Astrocyte (in vitro differentiated cells and primary cell): Measurements from ENCODE around the gene BBS9. TPM values are rescaled to one million over a fixed set of nuclear protein-coding genes. Genes with fewer than 3 reads are reported as not detected.

Source experiments
- DNase-seq: peaks from one replicate; pipeline ENCODE4 v3.0.0-alpha.2; 2010; ENCODE audit warnings: low read depth
- FAIRE-seq: peaks from 2 replicates; lab custom pipeline; 2011; peaks lifted over from hg19 to GRCh38; lab: Jason Lieb, UNC
- H2AFZ ChIP-seq: 2 replicates; pipeline ENCODE4 v1.6.0; 2012; ENCODE audit warnings: low read depth, low read length, inconsistent platforms
- H3K27ac ChIP-seq: 2 replicates; pipeline ENCODE4 v1.5.1; 2011; ENCODE audit warnings: low read depth, low read length, inconsistent platforms
- H3K27me3 ChIP-seq: 2 replicates; pipeline ENCODE4 v1.6.0; 2011; ENCODE audit warnings: low read length, inconsistent platforms; ENCODE audit not compliant: insufficient read depth
- H3K36me3 ChIP-seq: 2 replicates; pipeline ENCODE4 v1.5.1; 2011; ENCODE audit warnings: low read length, inconsistent platforms; ENCODE audit not compliant: insufficient read depth
- H3K4me1 ChIP-seq: 2 replicates; pipeline ENCODE4 v1.5.1; 2011; ENCODE audit warnings: low read length, inconsistent platforms; ENCODE audit not compliant: insufficient read depth
- H3K4me2 ChIP-seq: 2 replicates; pipeline ENCODE4 v1.6.0; 2012; ENCODE audit warnings: low read length, inconsistent platforms
- H3K4me3 ChIP-seq: 2 replicates; pipeline ENCODE4 v1.5.1; 2011; ENCODE audit warnings: low read depth, mild to moderate bottlenecking, low read length, inconsistent platforms; ENCODE audit not compliant: insufficient read depth
- H3K79me2 ChIP-seq: 2 replicates; pipeline ENCODE4 v1.6.0; 2012; ENCODE audit warnings: mild to moderate bottlenecking, low read length, inconsistent platforms; ENCODE audit not compliant: insufficient read depth
- H3K9ac ChIP-seq: 2 replicates; pipeline ENCODE4 v1.6.0; 2012; ENCODE audit warnings: mild to moderate bottlenecking, low read length, inconsistent platforms
- H3K9me3 ChIP-seq: 2 replicates; pipeline ENCODE4 v1.5.1; 2012; ENCODE audit warnings: low read depth, mild to moderate bottlenecking, low read length, inconsistent platforms; ENCODE audit not compliant: insufficient read depth
- H4K20me1 ChIP-seq: 2 replicates; pipeline ENCODE4 v1.6.0; 2012; ENCODE audit warnings: low read length, inconsistent platforms; ENCODE audit not compliant: insufficient read depth
- H3K27ac Mint-ChIP-seq: one replicate; pipeline ENCODE4 v1.8.0; 2021; ENCODE audit warnings: mild to moderate bottlenecking, mixed read lengths; ENCODE audit not compliant: unreplicated experiment
- H3K27me3 Mint-ChIP-seq: one replicate; pipeline ENCODE4 v1.8.0; 2021; ENCODE audit warnings: low read depth, mixed read lengths; ENCODE audit not compliant: unreplicated experiment
- H3K36me3 Mint-ChIP-seq: one replicate; pipeline ENCODE4 v1.8.0; 2021; ENCODE audit warnings: low read depth, mixed read lengths; ENCODE audit not compliant: unreplicated experiment
- H3K4me1 Mint-ChIP-seq: one replicate; pipeline ENCODE4 v1.8.0; 2021; ENCODE audit warnings: low read depth, mixed read lengths; ENCODE audit not compliant: unreplicated experiment
- H3K4me3 Mint-ChIP-seq: one replicate; pipeline ENCODE4 v1.8.0; 2021; ENCODE audit warnings: mild to moderate bottlenecking, moderate library complexity, mixed read lengths; ENCODE audit not compliant: unreplicated experiment
- H3K9me3 Mint-ChIP-seq: one replicate; pipeline ENCODE4 v1.8.0; 2021; ENCODE audit warnings: mild to moderate bottlenecking, mixed read lengths; ENCODE audit not compliant: unreplicated experiment
- EZH2 ChIP-seq: IDR thresholded peaks from 2 replicates; pipeline ENCODE4 v1.6.1; 2012; ENCODE audit warnings: mild to moderate bottlenecking, low read length, inconsistent platforms; ENCODE audit not compliant: insufficient read depth
- total RNA-seq: library from RNA; stranded (reverse); gene quantifications from 2 replicates; pipeline ENCODE4 v1.2.1, GENCODE V29; 2021
- TF ChIP-seq, protein P1 (sequence below): IDR thresholded peaks from 2 replicates; pipeline ENCODE4 v1.5.1; 2011; ENCODE audit warnings: low read depth, mild to moderate bottlenecking, inconsistent platforms, low read length, moderate library complexity; ENCODE audit not compliant: insufficient read depth

The BBS9 gene
- total RNA-seq, 1 donor from 2014 or later: 25.1 TPM

DNA sequence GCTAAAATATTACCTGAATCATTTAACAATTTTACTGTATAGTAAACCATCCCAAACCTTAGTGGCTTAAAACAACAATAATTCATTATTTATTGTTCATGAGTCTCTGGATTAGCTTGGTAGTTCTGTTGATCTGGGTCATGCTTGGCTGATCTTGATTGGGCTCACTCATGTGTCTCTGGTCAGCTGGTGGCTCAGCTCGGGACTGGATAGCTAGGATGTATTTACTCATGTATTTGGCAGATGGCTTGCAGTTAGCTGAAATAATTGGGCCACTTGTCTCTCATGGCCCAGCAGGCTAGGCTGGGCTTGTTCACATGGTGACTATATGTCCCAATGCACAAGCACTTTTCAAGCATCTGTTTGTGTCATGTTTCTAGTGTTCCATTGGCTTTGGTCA, 262.8 kb downstream of the BBS9 start:
- Histone ChIP-seq H3K36me3 (no peaks in the 10 kb centered on the region), H3K4me3 (no peak overlapping the region), H3K9me3 (no peaks in the 10 kb centered on the region), H3K79me2 (no peaks in the 10 kb centered on the region), H3K4me1 (no peaks in the 10 kb centered on the region), H3K4me2 (no peak overlapping the region), H4K20me1 (no peaks in the 10 kb centered on the region), H3K27ac (no peak overlapping the region), H2AFZ (no peak overlapping the region), H3K27me3 (no peaks in the 10 kb centered on the region), H3K9ac (no peak overlapping the region)
- TF ChIP-seq, protein P1, sequence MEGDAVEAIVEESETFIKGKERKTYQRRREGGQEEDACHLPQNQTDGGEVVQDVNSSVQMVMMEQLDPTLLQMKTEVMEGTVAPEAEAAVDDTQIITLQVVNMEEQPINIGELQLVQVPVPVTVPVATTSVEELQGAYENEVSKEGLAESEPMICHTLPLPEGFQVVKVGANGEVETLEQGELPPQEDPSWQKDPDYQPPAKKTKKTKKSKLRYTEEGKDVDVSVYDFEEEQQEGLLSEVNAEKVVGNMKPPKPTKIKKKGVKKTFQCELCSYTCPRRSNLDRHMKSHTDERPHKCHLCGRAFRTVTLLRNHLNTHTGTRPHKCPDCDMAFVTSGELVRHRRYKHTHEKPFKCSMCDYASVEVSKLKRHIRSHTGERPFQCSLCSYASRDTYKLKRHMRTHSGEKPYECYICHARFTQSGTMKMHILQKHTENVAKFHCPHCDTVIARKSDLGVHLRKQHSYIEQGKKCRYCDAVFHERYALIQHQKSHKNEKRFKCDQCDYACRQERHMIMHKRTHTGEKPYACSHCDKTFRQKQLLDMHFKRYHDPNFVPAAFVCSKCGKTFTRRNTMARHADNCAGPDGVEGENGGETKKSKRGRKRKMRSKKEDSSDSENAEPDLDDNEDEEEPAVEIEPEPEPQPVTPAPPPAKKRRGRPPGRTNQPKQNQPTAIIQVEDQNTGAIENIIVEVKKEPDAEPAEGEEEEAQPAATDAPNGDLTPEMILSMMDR: no peak
- TF ChIP-seq EZH2: no peak
- no peaks in the 10 kb centered on the region for H3K4me1 Mint-ChIP-seq
- DNase-seq (no peak), FAIRE-seq (no peak)
- no peak overlapping the region for H3K27ac Mint-ChIP-seq
- H3K36me3 Mint-ChIP-seq: peaks cover 7% of the 10 kb centered on the region
- H3K27me3 Mint-ChIP-seq: no peaks in the 10 kb centered on the region
- H3K4me3 Mint-ChIP-seq: no peak overlapping the region
- no peaks in the 10 kb centered on the region for H3K9me3 Mint-ChIP-seq

DNA sequence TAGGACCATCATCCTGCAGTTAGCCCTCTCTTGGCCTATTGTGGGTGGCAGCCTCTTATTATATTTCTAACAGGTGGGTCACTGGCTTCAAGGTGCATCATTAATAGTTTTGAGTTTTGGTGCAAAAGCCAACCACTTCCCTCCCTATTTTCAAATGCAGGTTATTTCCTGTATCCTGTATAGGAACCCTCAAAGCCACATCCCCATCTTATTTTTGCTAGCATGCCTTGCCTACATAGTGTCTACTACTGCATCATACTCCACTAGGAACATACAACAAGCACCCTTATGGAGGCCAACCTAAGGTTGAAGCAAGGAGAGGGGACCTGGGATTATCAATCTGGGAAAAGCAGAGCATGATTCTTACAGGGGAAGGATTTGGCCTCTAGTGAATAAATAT, 264.4 kb downstream of the BBS9 start:
- H3K36me3 Mint-ChIP-seq: peaks cover 9% of the 10 kb centered on the region
- no peaks in the 10 kb centered on the region for H3K4me1 Mint-ChIP-seq
- H3K9me3 ChIP-seq: no peaks in the 10 kb centered on the region
- no peak for TF ChIP-seq EZH2
- TF ChIP-seq, protein P1: no peak
- no peaks in the 10 kb centered on the region for H3K27me3 Mint-ChIP-seq
- H3K4me2 ChIP-seq: no peak overlapping the region
- no peak overlapping the region for H3K27ac ChIP-seq
- H2AFZ ChIP-seq: no peak overlapping the region
- H3K27ac Mint-ChIP-seq: no peak overlapping the region
- no peaks in the 10 kb centered on the region for H3K9me3 Mint-ChIP-seq
- no peaks in the 10 kb centered on the region for H3K4me1 ChIP-seq
- no peak overlapping the region for H3K4me3 ChIP-seq
- no peak overlapping the region for H3K9ac ChIP-seq
- no peak overlapping the region for H3K4me3 Mint-ChIP-seq
- H4K20me1 ChIP-seq: no peaks in the 10 kb centered on the region
- no peaks in the 10 kb centered on the region for H3K27me3 ChIP-seq
- no peak for FAIRE-seq
- no peak for DNase-seq
- H3K36me3 ChIP-seq: no peaks in the 10 kb centered on the region
- H3K79me2 ChIP-seq: no peaks in the 10 kb centered on the region

DNA sequence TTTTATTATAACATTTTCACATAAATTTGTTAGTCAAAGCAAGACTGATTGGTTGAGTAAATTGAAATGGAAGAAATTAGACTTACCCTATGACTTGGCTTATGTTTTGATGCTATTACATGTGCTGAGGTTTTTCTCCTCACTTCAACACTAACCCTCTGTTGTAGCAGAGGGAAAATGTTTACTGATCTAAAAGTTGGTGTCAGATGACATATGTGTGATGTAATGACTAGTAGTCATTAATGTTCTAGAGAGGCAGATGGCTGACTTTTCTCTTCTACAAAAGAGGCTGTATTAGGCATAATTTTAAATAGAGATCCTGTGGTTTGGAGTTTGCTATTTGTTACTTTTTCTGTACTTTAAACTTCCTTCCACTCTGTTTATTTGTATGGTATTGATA, 266.0 kb downstream of the BBS9 start:
- H3K9me3 ChIP-seq: no peaks in the 10 kb centered on the region
- H2AFZ ChIP-seq: no peak overlapping the region
- no peaks in the 10 kb centered on the region for H3K4me1 ChIP-seq
- H3K79me2 ChIP-seq: no peaks in the 10 kb centered on the region
- no peak for FAIRE-seq
- DNase-seq: no peak
- Mint-ChIP-seq H3K27me3 (no peaks in the 10 kb centered on the region), H3K4me3 (no peak overlapping the region), H3K4me1 (no peaks in the 10 kb centered on the region), H3K36me3 (peaks cover 9% of the 10 kb centered on the region), H3K27ac (no peak overlapping the region), H3K9me3 (no peaks in the 10 kb centered on the region)
- H3K27me3 ChIP-seq: no peaks in the 10 kb centered on the region
- no peak overlapping the region for H3K4me2 ChIP-seq
- H3K9ac ChIP-seq: no peak overlapping the region
- TF ChIP-seq, protein P1: no peak
- TF ChIP-seq EZH2: no peak
- no peak overlapping the region for H3K27ac ChIP-seq
- H3K36me3 ChIP-seq: no peaks in the 10 kb centered on the region
- no peaks in the 10 kb centered on the region for H4K20me1 ChIP-seq
- no peak overlapping the region for H3K4me3 ChIP-seq
